ENCODE measurements around the gene CRYL1. TPM values are rescaled to one million over a fixed set of nuclear protein-coding genes. Genes with fewer than 3 reads are reported as not detected.

Gene CRYL1
- total and polyA plus RNA-seq, 9 of the 15 experiments (the other 6 are each of a cell fraction or from before 2014, with no cell fraction given), result 1.0 to 6.9 (median 2.4) TPM

DNA sequence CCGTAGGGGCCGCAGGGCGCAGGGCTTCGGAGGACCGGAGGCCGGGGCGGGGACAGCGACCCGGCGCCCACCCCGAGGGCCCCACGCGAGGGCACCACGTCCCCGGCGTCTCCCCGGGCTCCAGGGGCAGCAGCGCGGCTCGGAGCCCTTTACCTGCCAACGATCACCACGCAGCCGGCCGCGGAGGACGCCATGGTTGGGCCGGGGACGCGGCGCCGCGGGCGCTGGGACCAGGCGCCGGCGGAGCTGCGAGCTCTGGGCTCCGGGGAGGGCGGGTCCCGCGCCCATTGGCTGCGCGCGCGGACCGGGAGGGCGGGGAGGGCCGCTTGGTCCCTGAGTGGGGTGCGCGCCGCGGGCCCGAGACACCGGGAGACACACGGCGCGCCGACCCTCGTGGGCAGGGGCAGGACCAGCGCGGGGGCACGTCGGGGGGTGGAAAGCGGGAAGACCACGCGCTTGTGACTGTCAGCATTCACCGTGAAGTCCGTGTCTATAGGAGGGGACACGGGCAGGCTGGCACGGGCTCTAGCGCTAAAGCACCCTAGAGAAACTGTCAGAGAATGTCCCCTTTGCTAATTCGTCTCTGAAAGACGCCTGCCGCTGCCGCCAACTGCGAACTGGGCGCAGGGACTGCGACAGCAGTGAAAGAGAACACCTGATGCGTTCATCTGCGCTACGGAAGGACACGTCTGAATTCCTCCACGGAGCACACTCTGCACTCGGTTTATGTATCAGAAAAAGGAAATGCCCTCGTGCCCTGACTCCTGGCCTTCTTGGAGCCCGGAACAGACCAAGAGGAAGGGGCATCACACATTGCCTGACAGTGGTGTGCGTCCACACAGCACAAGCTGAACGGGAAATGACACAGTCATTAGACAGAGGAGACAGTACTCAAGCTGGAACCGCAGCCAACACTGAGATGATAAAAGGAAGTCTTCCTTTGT, at the start of gene CRYL1 (continued):
- TF ChIP-seq HNRNPK (IDR thresholded peaks at IDR 0.05; ENCODE audit: low read depth, low read length, poor library complexity, severe bottlenecking) (no peak), C11orf30 (IDR thresholded peaks at IDR 0.05; ENCODE audit: low read depth) (0 out of 2 replicates have a peak, but pooled peaks have one; percentile 23), SMARCA5 (IDR thresholded peaks at IDR 0.05) (no peak), ZNF717 (CRISPR knock-in tag; IDR thresholded peaks at IDR 0.05) (no peak), ETV5 (CRISPR knock-in tag; IDR thresholded peaks at IDR 0.05; ENCODE audit: low read depth) (no peak), MCM5 (IDR thresholded peaks at IDR 0.05; ENCODE audit: low read depth) (no peak), RBM25 (IDR thresholded peaks at IDR 0.05; ENCODE audit: low read depth, low read length, severe bottlenecking) (peak; percentile 32), E4F1 (CRISPR knock-in tag; IDR thresholded peaks at IDR 0.05; ENCODE audit: borderline replicate concordance) (no peak), HDAC6 (IDR thresholded peaks at IDR 0.05; ENCODE audit: low read depth, low read length) (no peak), ZBTB8A (IDR thresholded peaks at IDR 0.05; ENCODE audit: partially characterized antibody) (no peak), RUNX1 (IDR thresholded peaks at IDR 0.05; ENCODE audit: low read depth) (no peak), MAZ (CRISPR knock-in tag; conservative IDR thresholded peaks at IDR 0.05 in 1 of 2, IDR thresholded peaks at IDR 0.05 in 1 of 2) (0 out of 4 replicates have a peak, but pooled peaks of 1 of the 2 experiments have one; percentile 35), GTF2A2 (tag; IDR thresholded peaks at IDR 0.05) (no peak), ESRRB (CRISPR knock-in tag; IDR thresholded peaks at IDR 0.05; ENCODE audit: borderline replicate concordance) (no peak), NFATC3 (IDR thresholded peaks at IDR 0.05) (no peak), XRCC5 (IDR thresholded peaks at IDR 0.05; ENCODE audit: low read depth, low read length) (no peak), KDM5B (IDR thresholded peaks at IDR 0.05; ENCODE audit: insufficient replicate concordance, low read depth, low read length) (peak; percentile 59), SMAD1 (IDR thresholded peaks at IDR 0.05; ENCODE audit: low read depth, low read length, partially characterized antibody) (no peak), L3MBTL2 (IDR thresholded peaks at IDR 0.05) (peak; percentile 36; the same call in 1 of the 2 replicates), ELF2 (CRISPR knock-in tag; IDR thresholded peaks at IDR 0.05) (no peak), ZNF134 (CRISPR knock-in tag; conservative IDR thresholded peaks at IDR 0.05) (no peak), ZBED1 (IDR thresholded peaks at IDR 0.05) (no peak), TAF1 (IDR thresholded peaks at IDR 0.05; ENCODE audit: control insufficient read depth, extremely low read depth, insufficient read depth, low read length, severe bottlenecking) (no peak), MED1 (CRISPR knock-in tag; IDR thresholded peaks at IDR 0.05; ENCODE audit: borderline replicate concordance) (no peak), NBN (IDR thresholded peaks at IDR 0.05; ENCODE audit: low read depth) (no peak)
- TF ChIP-seq, protein P1, sequence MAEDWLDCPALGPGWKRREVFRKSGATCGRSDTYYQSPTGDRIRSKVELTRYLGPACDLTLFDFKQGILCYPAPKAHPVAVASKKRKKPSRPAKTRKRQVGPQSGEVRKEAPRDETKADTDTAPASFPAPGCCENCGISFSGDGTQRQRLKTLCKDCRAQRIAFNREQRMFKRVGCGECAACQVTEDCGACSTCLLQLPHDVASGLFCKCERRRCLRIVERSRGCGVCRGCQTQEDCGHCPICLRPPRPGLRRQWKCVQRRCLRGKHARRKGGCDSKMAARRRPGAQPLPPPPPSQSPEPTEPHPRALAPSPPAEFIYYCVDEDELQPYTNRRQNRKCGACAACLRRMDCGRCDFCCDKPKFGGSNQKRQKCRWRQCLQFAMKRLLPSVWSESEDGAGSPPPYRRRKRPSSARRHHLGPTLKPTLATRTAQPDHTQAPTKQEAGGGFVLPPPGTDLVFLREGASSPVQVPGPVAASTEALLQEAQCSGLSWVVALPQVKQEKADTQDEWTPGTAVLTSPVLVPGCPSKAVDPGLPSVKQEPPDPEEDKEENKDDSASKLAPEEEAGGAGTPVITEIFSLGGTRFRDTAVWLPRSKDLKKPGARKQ (CRISPR knock-in tag; IDR thresholded peaks at IDR 0.05), result no peak

Measured in K562 (cell line).